ENCODE measurements around the gene DENND1C.
"Not testable (repeated sequence)": the region's sequence is repeated elsewhere in the genome, so short reads cannot be mapped to it uniquely, and the experiment has no call there.

Gene DENND1C

GRCh38 chr19:6508028-6508771, 26.6 kb upstream of the DENND1C start:
- DNase-seq (ENCODE audit: low read depth) = not testable (repeated sequence)

- DNase-seq (ENCODE audit: low read depth) = no peak
Observed at GRCh38 chr19:6503407-6504201, 22.0 kb upstream of the DENND1C start.

- no peak for DNase-seq (ENCODE audit: low read depth)
Observed at GRCh38 chr19:6501740-6502648, 20.4 kb upstream of the DENND1C start, which contains the start of gene TUBB4A. TSS of gene TUBB4A (minus strand) at chr19:6502309. CDS start at chr19:6502212, 97 bp downstream.

GRCh38 chr19:6500837-6501739, 19.5 kb upstream of the DENND1C start:
- no peak for DNase-seq (ENCODE audit: low read depth)

- no peak for DNase-seq (ENCODE audit: low read depth)
Observed at GRCh38 chr19:6499052-6499790, 17.6 kb upstream of the DENND1C start.

GRCh38 chr19:6498294-6499036, 16.9 kb upstream of the DENND1C start:
- no peak for DNase-seq (ENCODE audit: low read depth)

- no peak for DNase-seq (ENCODE audit: low read depth)
Observed at GRCh38 chr19:6495947-6496346, 14.4 kb upstream of the DENND1C start.

- no peak for DNase-seq (ENCODE audit: low read depth)
Observed at GRCh38 chr19:6494438-6495036, 12.9 kb upstream of the DENND1C start.

- DNase-seq (ENCODE audit: low read depth) = no peak
Observed at GRCh38 chr19:6491802-6492592, 10.4 kb upstream of the DENND1C start.

- DNase-seq (ENCODE audit: low read depth) = no peak
Observed at GRCh38 chr19:6490134-6490533, 8.5 kb upstream of the DENND1C start.

GRCh38 chr19:6489278-6490061, 7.9 kb upstream of the DENND1C start:
- DNase-seq (ENCODE audit: low read depth) = no peak

- DNase-seq (ENCODE audit: low read depth) = no peak
Observed at GRCh38 chr19:6484831-6485230, 3.2 kb upstream of the DENND1C start.

- no peak for DNase-seq (ENCODE audit: low read depth)
Observed at GRCh38 chr19:6484230-6484629, 2.6 kb upstream of the DENND1C start.

- no peak for DNase-seq (ENCODE audit: low read depth)
Observed at GRCh38 chr19:6483235-6483634, 1.6 kb upstream of the DENND1C start.

GRCh38 chr19:6482343-6482686, 728 bp upstream of the DENND1C start:
- no peak for DNase-seq (ENCODE audit: low read depth)

- no peak for DNase-seq (ENCODE audit: low read depth)
Observed at GRCh38 chr19:6480848-6481415, 655 bp downstream of the DENND1C start.

GRCh38 chr19:6479836-6480398, 1.7 kb downstream of the DENND1C start:
- DNase-seq (ENCODE audit: low read depth) = no peak

Data from CMK (cell line).